ENCODE data around the gene HMX3.

DNA sequence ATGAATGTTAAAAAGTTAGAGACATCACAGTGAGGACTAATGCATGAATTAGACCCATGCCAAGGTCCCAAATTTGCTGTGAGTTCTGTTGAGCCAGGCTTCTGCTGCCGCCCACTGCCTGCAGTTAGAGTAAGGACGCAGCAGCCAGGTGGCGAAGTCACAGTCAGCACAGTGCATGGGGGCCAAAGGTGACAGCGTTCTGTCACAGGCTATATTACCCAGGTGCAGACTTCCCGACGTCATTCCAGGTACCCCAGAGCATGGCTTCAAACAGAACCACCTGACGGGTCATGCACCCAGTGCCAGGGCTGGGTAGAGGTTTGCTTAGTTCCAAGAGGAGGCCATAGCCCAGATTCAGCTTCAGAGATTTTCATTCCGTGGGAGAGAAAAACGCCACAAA is 33.9 kb upstream of the HMX3 start:
- TF ChIP-seq NR2F6 (IDR thresholded peaks at IDR 0.05) (no peak), NR2F6 (CRISPR knock-in tag; IDR thresholded peaks at IDR 0.05) (no peak), ETV6 (CRISPR knock-in tag; conservative IDR thresholded peaks at IDR 0.05) (no peak), NFE2L1 (CRISPR knock-in tag; IDR thresholded peaks at IDR 0.05; ENCODE audit: borderline replicate concordance) (no peak), POLR2G (IDR thresholded peaks at IDR 0.05; ENCODE audit: low read depth, low read length) (no peak)
- TF ChIP-seq, protein P1, sequence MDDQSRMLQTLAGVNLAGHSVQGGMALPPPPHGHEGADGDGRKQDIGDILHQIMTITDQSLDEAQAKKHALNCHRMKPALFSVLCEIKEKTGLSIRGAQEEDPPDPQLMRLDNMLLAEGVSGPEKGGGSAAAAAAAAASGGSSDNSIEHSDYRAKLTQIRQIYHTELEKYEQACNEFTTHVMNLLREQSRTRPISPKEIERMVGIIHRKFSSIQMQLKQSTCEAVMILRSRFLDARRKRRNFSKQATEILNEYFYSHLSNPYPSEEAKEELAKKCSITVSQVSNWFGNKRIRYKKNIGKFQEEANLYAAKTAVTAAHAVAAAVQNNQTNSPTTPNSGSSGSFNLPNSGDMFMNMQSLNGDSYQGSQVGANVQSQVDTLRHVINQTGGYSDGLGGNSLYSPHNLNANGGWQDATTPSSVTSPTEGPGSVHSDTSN (CRISPR knock-in tag; IDR thresholded peaks at IDR 0.05; ENCODE audit: borderline replicate concordance) = no peak
- TF ChIP-seq, protein P2, sequence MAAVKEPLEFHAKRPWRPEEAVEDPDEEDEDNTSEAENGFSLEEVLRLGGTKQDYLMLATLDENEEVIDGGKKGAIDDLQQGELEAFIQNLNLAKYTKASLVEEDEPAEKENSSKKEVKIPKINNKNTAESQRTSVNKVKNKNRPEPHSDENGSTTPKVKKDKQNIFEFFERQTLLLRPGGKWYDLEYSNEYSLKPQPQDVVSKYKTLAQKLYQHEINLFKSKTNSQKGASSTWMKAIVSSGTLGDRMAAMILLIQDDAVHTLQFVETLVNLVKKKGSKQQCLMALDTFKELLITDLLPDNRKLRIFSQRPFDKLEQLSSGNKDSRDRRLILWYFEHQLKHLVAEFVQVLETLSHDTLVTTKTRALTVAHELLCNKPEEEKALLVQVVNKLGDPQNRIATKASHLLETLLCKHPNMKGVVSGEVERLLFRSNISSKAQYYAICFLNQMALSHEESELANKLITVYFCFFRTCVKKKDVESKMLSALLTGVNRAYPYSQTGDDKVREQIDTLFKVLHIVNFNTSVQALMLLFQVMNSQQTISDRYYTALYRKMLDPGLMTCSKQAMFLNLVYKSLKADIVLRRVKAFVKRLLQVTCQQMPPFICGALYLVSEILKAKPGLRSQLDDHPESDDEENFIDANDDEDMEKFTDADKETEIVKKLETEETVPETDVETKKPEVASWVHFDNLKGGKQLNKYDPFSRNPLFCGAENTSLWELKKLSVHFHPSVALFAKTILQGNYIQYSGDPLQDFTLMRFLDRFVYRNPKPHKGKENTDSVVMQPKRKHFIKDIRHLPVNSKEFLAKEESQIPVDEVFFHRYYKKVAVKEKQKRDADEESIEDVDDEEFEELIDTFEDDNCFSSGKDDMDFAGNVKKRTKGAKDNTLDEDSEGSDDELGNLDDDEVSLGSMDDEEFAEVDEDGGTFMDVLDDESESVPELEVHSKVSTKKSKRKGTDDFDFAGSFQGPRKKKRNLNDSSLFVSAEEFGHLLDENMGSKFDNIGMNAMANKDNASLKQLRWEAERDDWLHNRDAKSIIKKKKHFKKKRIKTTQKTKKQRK (IDR thresholded peaks at IDR 0.05; ENCODE audit: low read length) = no peak
